Mucosa of descending colon (tissue), 3 donors: ENCODE data around the gene MYO1H. TPM values are rescaled to one million over a fixed set of nuclear protein-coding genes. Genes with fewer than 3 reads are reported as not detected.

ENCODE experiments used
- ATAC-seq: fragments of 200-7000 bp; cut with Tn5 transposase; one replicate; pipeline ENCODE4 v1.9.1; 2020; ENCODE audit warnings: mild to moderate bottlenecking, moderate library complexity
- DNase-seq, 3 donors: peaks; one replicate each; pipeline ENCODE4 v3.0.0-alpha.2; 2020
- H3K36me3 ChIP-seq: fragments of 200-600 bp; one replicate; pipeline ENCODE4 v1.8.0; 2021; ENCODE audit warnings: low read depth, mild to moderate bottlenecking
- H3K4me1 ChIP-seq: fragments of 200-600 bp; one replicate; pipeline ENCODE4 v1.8.0; 2021; ENCODE audit warnings: low read depth, mild to moderate bottlenecking
- H3K4me3 ChIP-seq: fragments of 200-600 bp; one replicate; pipeline ENCODE4 v1.8.0; 2021; ENCODE audit warnings: mild to moderate bottlenecking
- H3K9me3 ChIP-seq: fragments of 200-600 bp; one replicate; pipeline ENCODE4 v1.8.0; 2021; ENCODE audit warnings: mild to moderate bottlenecking
- intact Hi-C, 2 donors: fragments of 100-400 bp; cut with DNase I in 1 of 2; cut with micrococcal nuclease in 1 of 2; formaldehyde crosslinking; loops; one replicate each; pipeline versions ENCODE4 v1.11.0 to v1.11.1; 2022; cut with DNase I, micrococcal nuclease
- long read RNA-seq, 2 donors: library from polyadenylated mRNA; unstranded; transcript quantifications; one replicate each; pipeline ENCODE4 v2.0.0, GENCODE V29; 2019 to 2021
- total RNA-seq, 3 donors: library from RNA; stranded (reverse); fragmentation: NEBNext Ultra II Directional in 2 of 3; extraction: Animal tissue kit (Norgen Biotek cat#: 25700) in 2 of 3; gene quantifications; one replicate each; pipeline versions ENCODE4 v1.2.1 to v1.2.4, GENCODE V29; 2021 to 2023
- TF ChIP-seq, protein P1 (sequence below): fragments of 200-600 bp; IDR thresholded peaks from one replicate; pipeline ENCODE4 v1.8.0; 2022; ENCODE audit warnings: antibody characterized with exemption, mild to moderate bottlenecking
- donor health status: DM: no; HTN: no; CAD: no; lungs with moderate emphysema.
- donor health status: DM: no; HTN: no; CAD: no.
- donor health status: DM: no; HTN: yes; CAD: no.

Gene MYO1H, protein sequence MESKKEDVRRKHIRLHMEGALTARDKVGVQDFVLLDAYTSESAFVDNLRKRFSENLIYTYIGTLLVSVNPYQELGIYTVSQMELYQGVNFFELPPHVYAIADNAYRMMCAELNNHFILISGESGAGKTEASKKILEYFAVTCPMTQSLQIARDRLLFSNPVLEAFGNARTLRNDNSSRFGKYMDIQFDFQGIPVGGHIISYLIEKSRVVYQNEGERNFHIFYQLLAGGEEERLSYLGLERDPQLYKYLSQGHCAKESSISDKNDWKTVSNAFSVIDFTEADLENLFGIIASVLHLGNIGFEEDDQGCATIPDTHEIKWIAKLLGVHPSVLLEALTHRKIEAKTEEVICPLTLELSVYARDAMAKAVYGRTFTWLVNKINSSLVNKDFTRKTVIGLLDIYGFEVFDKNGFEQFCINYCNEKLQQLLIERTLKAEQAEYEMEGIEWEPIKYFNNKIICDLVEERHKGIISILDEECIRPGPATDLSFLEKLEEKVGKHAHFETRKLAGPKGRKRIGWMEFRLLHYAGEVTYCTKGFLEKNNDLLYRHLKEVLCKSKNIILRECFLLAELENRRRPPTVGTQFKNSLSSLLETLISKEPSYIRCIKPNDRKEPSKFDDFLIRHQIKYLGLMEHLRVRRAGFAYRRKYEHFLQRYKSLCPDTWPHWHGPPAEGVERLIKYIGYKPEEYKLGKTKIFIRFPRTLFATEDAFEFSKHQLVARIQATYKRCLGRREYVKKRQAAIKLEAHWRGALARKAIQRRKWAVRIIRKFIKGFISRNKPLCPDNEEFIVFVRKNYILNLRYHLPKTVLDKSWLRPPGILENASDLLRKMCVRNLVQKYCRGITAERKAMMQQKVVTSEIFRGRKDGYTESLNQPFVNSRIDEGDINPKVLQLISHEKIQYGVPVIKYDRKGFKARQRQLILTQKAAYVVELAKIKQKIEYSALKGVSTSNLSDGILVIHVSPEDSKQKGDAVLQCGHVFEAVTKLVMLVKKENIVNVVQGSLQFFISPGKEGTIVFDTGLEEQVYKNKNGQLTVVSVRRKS
- total RNA-seq = under 1 TPM in 1 of 3 donors, not detected in 2; 0.41 TPM
- long read RNA-seq, donor 1, partial matches to known transcripts = 0 of 1 reads
- long read RNA-seq, donor 1, other reads (novel, unspliced or antisense) = 1 of 1 reads
- long read RNA-seq, donor 2 = 0 reads

GRCh38 chr12:109347589-109347988, at the start of gene MYO1H:
TSS of gene MYO1H (plus strand) at chr12:109347900. CDS start at chr12:109347961, 61 bp downstream.
- no peaks in the 10 kb centered on the region for H3K9me3 ChIP-seq
- DNase-seq (peak in 1 of 3 donors; percentile 19), ATAC-seq (peak; percentile 66)
- intact Hi-C loops = no loop called here
- no peaks in the 10 kb centered on the region for H3K4me1 ChIP-seq
- no peaks in the 10 kb centered on the region for H3K36me3 ChIP-seq
- TF ChIP-seq, protein P1, sequence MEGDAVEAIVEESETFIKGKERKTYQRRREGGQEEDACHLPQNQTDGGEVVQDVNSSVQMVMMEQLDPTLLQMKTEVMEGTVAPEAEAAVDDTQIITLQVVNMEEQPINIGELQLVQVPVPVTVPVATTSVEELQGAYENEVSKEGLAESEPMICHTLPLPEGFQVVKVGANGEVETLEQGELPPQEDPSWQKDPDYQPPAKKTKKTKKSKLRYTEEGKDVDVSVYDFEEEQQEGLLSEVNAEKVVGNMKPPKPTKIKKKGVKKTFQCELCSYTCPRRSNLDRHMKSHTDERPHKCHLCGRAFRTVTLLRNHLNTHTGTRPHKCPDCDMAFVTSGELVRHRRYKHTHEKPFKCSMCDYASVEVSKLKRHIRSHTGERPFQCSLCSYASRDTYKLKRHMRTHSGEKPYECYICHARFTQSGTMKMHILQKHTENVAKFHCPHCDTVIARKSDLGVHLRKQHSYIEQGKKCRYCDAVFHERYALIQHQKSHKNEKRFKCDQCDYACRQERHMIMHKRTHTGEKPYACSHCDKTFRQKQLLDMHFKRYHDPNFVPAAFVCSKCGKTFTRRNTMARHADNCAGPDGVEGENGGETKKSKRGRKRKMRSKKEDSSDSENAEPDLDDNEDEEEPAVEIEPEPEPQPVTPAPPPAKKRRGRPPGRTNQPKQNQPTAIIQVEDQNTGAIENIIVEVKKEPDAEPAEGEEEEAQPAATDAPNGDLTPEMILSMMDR = no peak
- H3K4me3 ChIP-seq = no peak within 1 kb of the TSS

- ATAC-seq (no peak), DNase-seq (no peak)
- Histone ChIP-seq H3K4me1 (no peaks in the 10 kb centered on the region), H3K36me3 (no peaks in the 10 kb centered on the region), H3K4me3 (no peak overlapping the region), H3K9me3 (no peaks in the 10 kb centered on the region)
- TF ChIP-seq, protein P1 = no peak
- intact Hi-C loops = no loop called here
Measured at GRCh38 chr12:109299849-109300248, 47.9 kb upstream of the MYO1H start.

DNA sequence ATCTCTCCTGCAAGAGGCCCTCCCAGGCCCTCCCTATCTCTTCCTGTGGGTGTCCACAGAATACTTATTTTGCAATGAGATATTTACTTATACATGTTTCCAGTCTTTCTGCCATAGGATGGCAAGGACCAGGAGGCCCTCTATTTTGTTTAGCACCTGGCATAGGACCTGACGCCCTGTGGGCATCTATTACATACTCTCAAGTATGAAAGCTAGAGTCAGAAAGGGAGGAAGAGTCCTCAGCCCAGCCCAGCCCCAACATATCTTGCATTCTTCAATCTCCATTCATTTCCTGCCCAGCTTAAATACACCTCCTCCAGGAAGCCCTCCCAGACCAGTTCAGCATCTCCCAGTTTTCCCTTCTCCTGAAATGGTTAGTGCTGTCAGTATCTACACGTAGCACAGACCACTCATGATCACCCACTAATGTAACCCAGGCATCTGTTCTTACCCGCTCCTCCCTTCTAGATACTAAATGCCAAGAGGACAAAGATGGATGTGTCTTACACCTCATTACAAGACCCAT, 46.0 kb upstream of the MYO1H start:
- H3K4me3 ChIP-seq = no peak overlapping the region
- DNase-seq (no peak), ATAC-seq (no peak)
- H3K9me3 ChIP-seq = no peaks in the 10 kb centered on the region
- intact Hi-C loops = no loop called here
- no peaks in the 10 kb centered on the region for H3K4me1 ChIP-seq
- TF ChIP-seq, protein P1 = no peak
- no peaks in the 10 kb centered on the region for H3K36me3 ChIP-seq

DNA sequence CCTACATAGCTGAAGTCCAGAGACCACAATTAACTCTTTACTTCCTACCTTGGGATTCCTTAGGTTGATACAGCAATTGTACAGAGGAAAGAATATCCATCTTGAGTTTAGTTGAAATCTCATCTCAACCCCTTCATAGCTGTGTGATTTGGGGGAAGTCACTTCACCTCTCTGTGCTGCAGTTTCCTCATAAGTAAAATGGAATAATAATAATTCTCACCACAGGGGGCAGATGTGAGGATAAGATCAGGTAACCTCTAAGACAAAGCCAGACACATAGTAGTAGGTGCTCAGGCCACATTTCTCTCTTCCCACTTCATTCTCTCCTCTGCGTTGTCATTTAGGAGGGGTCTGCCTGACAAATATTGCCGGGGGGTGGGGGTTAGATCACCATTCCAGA, 45.3 kb upstream of the MYO1H start:
- Histone ChIP-seq H3K4me1 (no peaks in the 10 kb centered on the region), H3K4me3 (no peak overlapping the region), H3K9me3 (no peaks in the 10 kb centered on the region), H3K36me3 (no peaks in the 10 kb centered on the region)
- ATAC-seq (no peak), DNase-seq (no peak)
- TF ChIP-seq, protein P1 = no peak
- intact Hi-C loops = no loop called here

GRCh38 chr12:109302770-109303169, 44.9 kb upstream of the MYO1H start:
- Histone ChIP-seq H3K9me3 (no peaks in the 10 kb centered on the region), H3K36me3 (no peaks in the 10 kb centered on the region), H3K4me1 (no peaks in the 10 kb centered on the region), H3K4me3 (no peak overlapping the region)
- ATAC-seq (no peak), DNase-seq (no peak)
- TF ChIP-seq, protein P1 = no peak
- intact Hi-C loops = no loop called here
